Activated T-cell treated with anti-CD3 and anti-CD28 coated beads, Interleukin-2, amount 50 U/mL, for 24 hours (primary cell): ENCODE data around the gene CDC42EP4.

ENCODE experiments used
- DNase-seq: peaks from one replicate; pipeline ENCODE4 v3.0.0-alpha.2; 2020
- H3K27ac Mint-ChIP-seq: 2 replicates; pipeline ENCODE4 v1.8.0; 2020; ENCODE audit warnings: mild to moderate bottlenecking, mixed read lengths
- H3K27me3 Mint-ChIP-seq: 2 replicates; pipeline ENCODE4 v1.8.0; 2020; ENCODE audit warnings: mixed read lengths
- H3K36me3 Mint-ChIP-seq: 2 replicates; pipeline ENCODE4 v1.8.0; 2020; ENCODE audit warnings: low read depth, mixed read lengths
- H3K4me1 Mint-ChIP-seq: 2 replicates; pipeline ENCODE4 v1.8.0; 2020; ENCODE audit warnings: low read depth, mixed read lengths
- H3K4me3 Mint-ChIP-seq: 2 replicates; pipeline ENCODE4 v1.8.0; 2020; ENCODE audit warnings: mild to moderate bottlenecking, moderate library complexity, mixed read lengths
- H3K9me3 Mint-ChIP-seq: 2 replicates; pipeline ENCODE4 v1.8.0; 2020; ENCODE audit warnings: mixed read lengths

The CDC42EP4 gene, protein sequence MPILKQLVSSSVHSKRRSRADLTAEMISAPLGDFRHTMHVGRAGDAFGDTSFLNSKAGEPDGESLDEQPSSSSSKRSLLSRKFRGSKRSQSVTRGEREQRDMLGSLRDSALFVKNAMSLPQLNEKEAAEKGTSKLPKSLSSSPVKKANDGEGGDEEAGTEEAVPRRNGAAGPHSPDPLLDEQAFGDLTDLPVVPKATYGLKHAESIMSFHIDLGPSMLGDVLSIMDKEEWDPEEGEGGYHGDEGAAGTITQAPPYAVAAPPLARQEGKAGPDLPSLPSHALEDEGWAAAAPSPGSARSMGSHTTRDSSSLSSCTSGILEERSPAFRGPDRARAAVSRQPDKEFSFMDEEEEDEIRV

DNA sequence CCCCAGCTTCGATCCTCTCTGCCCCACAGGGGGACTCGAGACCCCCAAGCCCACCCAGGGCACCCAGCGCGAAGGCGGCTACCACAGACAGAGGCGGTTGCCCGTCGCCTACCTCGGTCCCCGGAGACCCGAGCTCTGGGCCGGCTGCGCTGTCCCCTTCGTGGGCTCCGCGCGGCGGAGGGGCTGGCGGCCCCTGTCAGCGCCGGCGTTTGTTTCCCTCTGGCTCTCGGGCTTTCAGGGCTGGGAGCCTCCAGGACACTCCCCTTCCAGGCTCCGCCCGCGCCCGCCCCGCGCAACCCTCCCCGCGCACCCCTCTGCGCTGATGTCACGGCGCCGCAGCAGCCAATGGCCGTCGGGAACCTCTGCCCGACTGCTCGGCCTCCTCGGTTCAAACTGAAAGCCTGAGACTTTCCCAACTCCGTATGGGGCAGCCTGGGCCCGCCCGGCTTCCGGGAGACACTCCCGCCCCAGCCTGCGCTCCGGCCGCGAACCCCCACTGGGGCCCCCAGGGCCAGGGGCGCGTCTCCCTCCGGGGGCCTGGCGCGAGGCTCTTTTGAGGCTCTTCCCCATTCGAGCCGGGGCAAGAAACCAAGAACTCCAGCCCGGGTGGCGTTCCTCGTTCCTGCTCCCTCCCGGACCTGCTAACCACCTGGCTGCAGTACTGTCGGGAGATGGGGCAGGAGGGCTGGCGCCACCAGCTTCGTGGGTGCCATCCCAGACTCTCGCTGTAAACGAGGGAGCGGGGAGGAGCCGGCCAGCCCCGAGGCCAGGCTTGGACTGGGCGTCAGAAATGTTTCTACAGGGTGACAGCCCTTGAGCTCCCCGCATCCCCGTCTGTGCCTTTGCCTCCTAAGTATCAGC is at the start of gene CDC42EP4:
TSS of gene CDC42EP4 (minus strand) at position 221 of the 861 bp plus-strand sequence. CDS start 25,501 bp downstream, outside the sequence.
- no peaks in the 10 kb centered on the region for H3K9me3 Mint-ChIP-seq
- no peaks in the 10 kb centered on the region for H3K36me3 Mint-ChIP-seq
- peaks cover 16% of the 10 kb centered on the region for H3K4me1 Mint-ChIP-seq
- H3K27me3 Mint-ChIP-seq, result peaks cover 8% of the 10 kb centered on the region
- H3K4me3 Mint-ChIP-seq, result peak within 1 kb of the TSS; percentile 81
- DNase-seq, result peak; percentile 91
- peak within 1 kb of the TSS; percentile 67 for H3K27ac Mint-ChIP-seq

DNA sequence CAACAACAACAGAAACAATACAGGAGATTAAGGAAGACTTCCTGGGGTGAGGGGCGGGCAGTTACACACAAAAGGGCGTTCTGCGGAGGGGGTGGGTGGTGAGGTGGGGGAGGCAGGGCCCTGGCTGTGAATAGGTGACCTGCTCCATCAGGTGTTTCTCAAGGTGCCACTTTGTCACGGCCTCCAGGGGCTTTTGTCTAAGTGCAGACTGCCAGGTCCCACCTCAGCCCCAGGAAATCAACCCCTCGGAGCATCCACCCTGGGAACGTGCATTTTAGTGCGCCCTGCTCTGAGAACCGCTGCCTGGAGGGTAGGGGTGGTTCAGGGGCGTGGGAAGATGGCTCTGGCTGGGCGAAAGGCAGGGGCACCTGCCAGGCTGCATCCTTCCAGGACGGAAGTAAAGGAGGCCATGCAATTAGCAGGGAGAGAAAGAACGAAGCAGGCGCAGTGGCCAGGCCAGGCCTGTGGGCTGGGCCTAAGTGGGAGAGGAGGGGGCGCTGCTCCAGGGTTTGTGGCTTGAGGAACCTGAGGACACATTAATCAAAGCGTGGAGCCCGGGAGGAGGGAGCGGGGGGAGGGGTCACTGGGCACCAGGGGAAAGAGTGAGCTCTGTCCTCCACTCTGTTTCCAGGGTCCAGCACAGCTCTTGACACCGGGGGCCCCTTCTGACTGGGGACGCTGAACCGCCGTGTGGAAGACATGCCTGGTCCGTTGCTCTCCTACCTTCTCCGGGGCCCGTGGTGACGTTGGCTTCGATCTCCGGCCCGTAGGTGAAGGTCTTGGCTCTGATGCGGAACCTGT is 49.4 kb upstream of the CDC42EP4 start:
- Mint-ChIP-seq H3K36me3 (no peaks in the 10 kb centered on the region), H3K4me1 (no peaks in the 10 kb centered on the region), H3K27me3 (no peaks in the 10 kb centered on the region), H3K27ac (no peak overlapping the region), H3K9me3 (no peaks in the 10 kb centered on the region), H3K4me3 (no peak overlapping the region)
- no peak for DNase-seq

GRCh38 chr17:73359987-73360410 is 48.2 kb upstream of the CDC42EP4 start:
- Mint-ChIP-seq H3K4me3 (no peak overlapping the region), H3K36me3 (no peaks in the 10 kb centered on the region), H3K27me3 (no peaks in the 10 kb centered on the region), H3K4me1 (no peaks in the 10 kb centered on the region), H3K27ac (no peak overlapping the region), H3K9me3 (no peaks in the 10 kb centered on the region)
- DNase-seq, result no peak

GRCh38 chr17:73359352-73359751 is 47.6 kb upstream of the CDC42EP4 start:
- Mint-ChIP-seq H3K27me3 (no peaks in the 10 kb centered on the region), H3K9me3 (no peaks in the 10 kb centered on the region), H3K36me3 (no peaks in the 10 kb centered on the region), H3K4me3 (no peak overlapping the region), H3K4me1 (no peaks in the 10 kb centered on the region), H3K27ac (no peak overlapping the region)
- DNase-seq, result no peak

DNA sequence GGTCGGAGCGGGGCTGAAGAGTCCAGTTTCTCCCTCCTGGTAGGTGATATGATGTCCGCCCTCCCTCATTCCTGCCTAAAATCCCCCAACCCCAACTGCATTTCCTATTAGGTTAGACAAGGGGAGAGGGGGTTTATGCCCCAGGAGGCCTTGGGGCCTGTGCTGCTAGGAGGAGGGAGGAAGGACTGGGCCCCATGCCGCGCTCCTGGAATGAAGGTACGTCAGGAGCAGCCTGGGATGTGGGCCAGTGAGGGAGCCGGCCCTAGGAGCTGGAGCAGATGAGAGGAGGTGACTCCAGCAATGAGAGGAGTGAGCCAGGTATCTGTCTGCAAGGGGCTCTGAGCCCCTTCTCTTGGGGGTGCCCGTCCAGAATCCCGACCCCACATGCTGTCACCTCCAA is 46.9 kb upstream of the CDC42EP4 start:
- no peak overlapping the region for H3K27ac Mint-ChIP-seq
- H3K27me3 Mint-ChIP-seq, result no peaks in the 10 kb centered on the region
- H3K4me1 Mint-ChIP-seq, result no peaks in the 10 kb centered on the region

GRCh38 chr17:73357981-73358380 is 46.2 kb upstream of the CDC42EP4 start:
- Mint-ChIP-seq H3K27me3 (no peaks in the 10 kb centered on the region), H3K4me3 (no peak overlapping the region), H3K27ac (no peak overlapping the region), H3K9me3 (no peaks in the 10 kb centered on the region), H3K36me3 (no peaks in the 10 kb centered on the region), H3K4me1 (no peaks in the 10 kb centered on the region)
- no peak for DNase-seq

More for the DNA sequence above, 46.9 kb upstream of the CDC42EP4 start:
- H3K4me3 Mint-ChIP-seq, result no peak overlapping the region
- no peaks in the 10 kb centered on the region for H3K9me3 Mint-ChIP-seq
- no peak for DNase-seq
- no peaks in the 10 kb centered on the region for H3K36me3 Mint-ChIP-seq

GRCh38 chr17:73357318-73357717 is 45.5 kb upstream of the CDC42EP4 start:
- Mint-ChIP-seq H3K27me3 (no peaks in the 10 kb centered on the region), H3K36me3 (no peaks in the 10 kb centered on the region), H3K4me3 (no peak overlapping the region), H3K4me1 (no peaks in the 10 kb centered on the region), H3K9me3 (no peaks in the 10 kb centered on the region), H3K27ac (no peak overlapping the region)
- DNase-seq, result no peak

GRCh38 chr17:73356561-73357170 is 44.9 kb upstream of the CDC42EP4 start:
- Mint-ChIP-seq H3K36me3 (no peaks in the 10 kb centered on the region), H3K27me3 (no peaks in the 10 kb centered on the region), H3K27ac (no peak overlapping the region), H3K4me3 (no peak overlapping the region), H3K9me3 (no peaks in the 10 kb centered on the region), H3K4me1 (no peaks in the 10 kb centered on the region)
- no peak for DNase-seq

DNA sequence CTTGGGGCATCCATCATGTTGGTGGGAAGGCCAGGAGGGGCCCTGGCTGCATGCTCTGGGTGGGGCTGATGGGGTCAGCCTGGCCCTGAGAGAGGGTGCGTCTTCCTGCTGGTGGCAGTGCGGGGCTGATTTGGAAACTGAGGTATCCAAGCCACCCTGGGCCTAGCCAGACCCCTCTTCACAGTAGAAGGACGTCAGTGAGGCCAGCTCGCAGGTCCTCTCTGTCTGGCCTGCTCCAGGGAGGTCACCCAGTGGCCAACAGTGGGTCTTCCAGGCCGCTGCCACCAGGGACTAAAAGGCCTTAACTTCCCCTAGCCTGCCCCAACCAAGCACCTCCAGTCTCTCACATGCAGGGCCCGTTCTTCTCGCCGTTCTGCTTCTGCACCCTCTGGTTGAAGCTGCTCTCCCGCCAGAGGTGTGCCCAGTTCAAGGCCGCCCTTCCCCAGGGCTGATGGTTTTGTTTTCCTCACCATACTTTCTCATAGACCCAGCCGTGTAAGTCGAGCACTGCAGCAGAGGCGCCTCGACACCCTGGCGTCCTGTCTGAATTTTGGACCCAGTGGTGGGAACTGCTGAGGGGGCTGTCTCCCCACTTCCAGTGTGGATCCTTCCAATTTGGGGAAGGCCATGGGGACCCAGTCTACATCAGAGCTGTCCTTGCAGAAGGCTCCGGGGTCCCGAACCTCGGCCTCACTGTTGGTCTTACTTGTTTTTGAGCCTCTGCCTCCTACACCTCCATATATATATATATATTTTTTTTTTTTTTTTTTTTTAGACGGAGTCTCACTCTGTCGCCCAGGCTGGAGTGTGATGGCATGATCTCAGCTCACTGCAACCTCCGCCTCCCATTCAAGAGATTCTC is 42.9 kb upstream of the CDC42EP4 start:
- Mint-ChIP-seq H3K9me3 (no peaks in the 10 kb centered on the region), H3K4me1 (no peaks in the 10 kb centered on the region), H3K36me3 (no peaks in the 10 kb centered on the region), H3K4me3 (no peak overlapping the region), H3K27ac (no peak overlapping the region), H3K27me3 (no peaks in the 10 kb centered on the region)
- DNase-seq, result no peak

DNA sequence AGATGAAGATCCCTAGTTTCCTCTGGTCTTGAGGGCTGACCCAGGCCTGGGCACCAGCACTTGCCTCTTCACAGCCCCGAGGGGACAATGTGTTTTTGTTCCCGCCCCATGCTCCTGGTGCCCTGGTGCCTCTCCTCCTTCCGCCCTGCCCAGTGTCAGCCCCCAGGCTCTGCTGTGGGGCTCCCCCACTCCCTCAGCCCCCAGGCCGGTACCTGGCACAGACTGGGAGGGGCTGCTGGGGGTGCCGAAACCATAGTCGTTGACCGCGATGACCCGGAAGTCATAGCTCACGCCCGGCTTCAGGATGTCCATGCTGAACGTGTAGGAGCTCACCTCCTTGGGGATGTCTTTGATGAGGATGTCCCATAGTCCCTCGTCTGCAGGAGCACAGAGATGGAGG is 40.5 kb upstream of the CDC42EP4 start:
- no peak overlapping the region for H3K4me3 Mint-ChIP-seq
- H3K4me1 Mint-ChIP-seq, result no peaks in the 10 kb centered on the region
- no peaks in the 10 kb centered on the region for H3K9me3 Mint-ChIP-seq
- H3K27ac Mint-ChIP-seq, result no peak overlapping the region
- H3K36me3 Mint-ChIP-seq, result no peaks in the 10 kb centered on the region
- DNase-seq, result no peak
- H3K27me3 Mint-ChIP-seq, result no peaks in the 10 kb centered on the region

DNA sequence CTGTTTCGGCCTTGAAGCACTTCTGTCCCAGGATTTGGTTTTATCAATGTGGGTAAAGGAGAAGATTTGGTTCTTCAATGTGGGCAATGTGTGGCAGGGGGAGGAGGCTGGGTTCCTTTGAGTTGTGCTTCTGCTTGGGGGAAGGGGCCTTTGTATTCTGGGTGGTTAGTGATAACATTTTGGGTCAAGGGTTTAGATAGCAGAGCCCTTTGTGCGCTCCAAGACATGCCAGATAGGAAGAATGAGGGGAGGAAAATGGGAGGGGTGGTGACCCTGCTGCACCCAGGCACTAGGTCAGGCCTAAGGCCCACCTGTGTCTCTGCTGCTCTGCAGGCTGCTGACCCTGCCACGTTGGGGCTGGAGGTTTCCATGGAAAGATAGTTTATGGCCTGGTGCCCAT is 40.0 kb upstream of the CDC42EP4 start:
- H3K4me1 Mint-ChIP-seq, result no peaks in the 10 kb centered on the region
- H3K36me3 Mint-ChIP-seq, result no peaks in the 10 kb centered on the region
- DNase-seq, result no peak
- H3K4me3 Mint-ChIP-seq, result no peak overlapping the region
- H3K9me3 Mint-ChIP-seq, result no peaks in the 10 kb centered on the region
- no peak overlapping the region for H3K27ac Mint-ChIP-seq
- no peaks in the 10 kb centered on the region for H3K27me3 Mint-ChIP-seq

DNA sequence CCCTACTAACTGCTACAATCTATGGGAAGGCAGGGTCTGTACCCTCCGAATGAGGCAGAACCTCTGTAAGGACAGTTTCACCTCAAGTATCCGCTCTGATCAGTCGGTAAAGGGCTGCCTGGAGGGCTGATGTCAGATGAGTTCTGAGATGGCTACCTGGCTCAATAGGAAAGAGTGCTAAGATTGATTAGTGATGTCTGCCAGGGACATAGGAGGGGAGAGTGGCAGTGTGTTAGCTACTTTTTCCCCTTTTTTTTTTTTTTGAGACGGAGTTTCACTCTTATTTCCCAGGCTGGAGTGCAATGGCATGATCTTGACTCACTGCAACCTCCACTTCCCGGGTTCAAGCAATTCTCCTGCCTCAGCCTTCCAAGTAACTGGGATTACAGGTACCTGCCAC is 39.1 kb upstream of the CDC42EP4 start:
- Mint-ChIP-seq H3K27ac (no peak overlapping the region), H3K4me3 (no peak overlapping the region), H3K36me3 (no peaks in the 10 kb centered on the region), H3K4me1 (no peaks in the 10 kb centered on the region), H3K27me3 (no peaks in the 10 kb centered on the region), H3K9me3 (no peaks in the 10 kb centered on the region)
- no peak for DNase-seq

DNA sequence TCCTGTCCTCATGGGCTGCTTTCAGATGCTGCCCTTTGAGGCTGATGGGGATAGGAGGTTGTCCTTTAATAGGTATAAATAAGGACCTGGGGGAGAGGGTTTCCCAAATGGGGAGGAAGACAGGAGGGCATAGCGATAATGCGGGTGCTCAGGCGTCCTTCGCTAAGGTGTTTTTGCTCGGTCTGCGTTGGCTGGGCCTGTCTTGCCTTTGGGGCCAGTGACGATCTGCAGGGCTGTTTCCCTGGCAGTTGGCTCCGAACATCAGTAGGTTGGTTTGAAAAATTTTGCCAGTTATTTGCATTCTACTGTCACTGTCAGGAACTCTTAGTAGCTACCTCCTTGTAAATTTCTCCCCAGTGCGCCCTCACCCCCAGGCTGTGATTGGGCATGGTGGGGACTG is 37.8 kb upstream of the CDC42EP4 start:
- Mint-ChIP-seq H3K27me3 (no peaks in the 10 kb centered on the region), H3K9me3 (no peaks in the 10 kb centered on the region), H3K4me1 (no peaks in the 10 kb centered on the region)

More for the DNA sequence above, 37.8 kb upstream of the CDC42EP4 start:
- no peak overlapping the region for H3K4me3 Mint-ChIP-seq
- no peak overlapping the region for H3K27ac Mint-ChIP-seq
- no peak for DNase-seq
- no peaks in the 10 kb centered on the region for H3K36me3 Mint-ChIP-seq
